Measurements from ENCODE around the gene GPR18.

DNA sequence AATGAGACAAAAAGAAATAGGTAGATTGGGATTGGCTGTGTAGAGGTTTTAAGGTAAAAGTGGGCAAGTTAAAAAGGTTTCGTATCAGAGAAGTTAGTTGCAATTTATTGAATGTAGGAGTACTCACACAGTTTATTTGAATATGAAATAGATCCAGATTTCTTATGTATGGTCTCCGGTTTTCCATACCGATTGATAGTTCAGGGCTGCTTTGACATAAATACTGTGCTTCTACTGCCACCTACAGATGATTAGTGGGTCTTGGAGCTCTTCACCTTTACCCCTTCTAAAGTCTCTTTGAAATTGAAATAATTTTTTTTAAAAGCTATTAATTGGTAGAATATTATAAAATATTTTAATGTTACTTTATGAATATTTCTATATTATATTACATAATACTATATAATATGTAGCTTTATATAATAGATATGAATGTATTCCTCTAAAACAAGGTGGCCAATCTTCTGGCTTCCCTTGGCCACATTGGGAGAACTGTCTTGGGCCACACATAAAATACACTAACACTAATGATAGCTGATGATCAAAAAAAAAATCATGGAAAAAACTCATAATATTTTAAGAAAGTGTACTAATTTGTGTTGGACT, 7.7 kb upstream of the GPR18 start:
- TF ChIP-seq, protein P1, sequence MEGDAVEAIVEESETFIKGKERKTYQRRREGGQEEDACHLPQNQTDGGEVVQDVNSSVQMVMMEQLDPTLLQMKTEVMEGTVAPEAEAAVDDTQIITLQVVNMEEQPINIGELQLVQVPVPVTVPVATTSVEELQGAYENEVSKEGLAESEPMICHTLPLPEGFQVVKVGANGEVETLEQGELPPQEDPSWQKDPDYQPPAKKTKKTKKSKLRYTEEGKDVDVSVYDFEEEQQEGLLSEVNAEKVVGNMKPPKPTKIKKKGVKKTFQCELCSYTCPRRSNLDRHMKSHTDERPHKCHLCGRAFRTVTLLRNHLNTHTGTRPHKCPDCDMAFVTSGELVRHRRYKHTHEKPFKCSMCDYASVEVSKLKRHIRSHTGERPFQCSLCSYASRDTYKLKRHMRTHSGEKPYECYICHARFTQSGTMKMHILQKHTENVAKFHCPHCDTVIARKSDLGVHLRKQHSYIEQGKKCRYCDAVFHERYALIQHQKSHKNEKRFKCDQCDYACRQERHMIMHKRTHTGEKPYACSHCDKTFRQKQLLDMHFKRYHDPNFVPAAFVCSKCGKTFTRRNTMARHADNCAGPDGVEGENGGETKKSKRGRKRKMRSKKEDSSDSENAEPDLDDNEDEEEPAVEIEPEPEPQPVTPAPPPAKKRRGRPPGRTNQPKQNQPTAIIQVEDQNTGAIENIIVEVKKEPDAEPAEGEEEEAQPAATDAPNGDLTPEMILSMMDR (IDR thresholded peaks at IDR 0.05): peak; percentile 38 to 54 (median 45)
- TF ChIP-seq POLR2A (IDR thresholded peaks at IDR 0.05): no peak
